Stimulated activated CD4-positive, alpha-beta T cell treated with anti-CD3 and anti-CD28 coated beads, TNF-alpha, amount 100 ng/mL, for 24 hours (primary cell): ENCODE measurements around the gene AEN.

Experiments used
- DNase-seq, 3 experiments: peaks; one replicate each; pipeline ENCODE4 v3.0.0-alpha.2; 2020; ENCODE audit warnings: low read depth in 3 of 3

AEN gene

DNA sequence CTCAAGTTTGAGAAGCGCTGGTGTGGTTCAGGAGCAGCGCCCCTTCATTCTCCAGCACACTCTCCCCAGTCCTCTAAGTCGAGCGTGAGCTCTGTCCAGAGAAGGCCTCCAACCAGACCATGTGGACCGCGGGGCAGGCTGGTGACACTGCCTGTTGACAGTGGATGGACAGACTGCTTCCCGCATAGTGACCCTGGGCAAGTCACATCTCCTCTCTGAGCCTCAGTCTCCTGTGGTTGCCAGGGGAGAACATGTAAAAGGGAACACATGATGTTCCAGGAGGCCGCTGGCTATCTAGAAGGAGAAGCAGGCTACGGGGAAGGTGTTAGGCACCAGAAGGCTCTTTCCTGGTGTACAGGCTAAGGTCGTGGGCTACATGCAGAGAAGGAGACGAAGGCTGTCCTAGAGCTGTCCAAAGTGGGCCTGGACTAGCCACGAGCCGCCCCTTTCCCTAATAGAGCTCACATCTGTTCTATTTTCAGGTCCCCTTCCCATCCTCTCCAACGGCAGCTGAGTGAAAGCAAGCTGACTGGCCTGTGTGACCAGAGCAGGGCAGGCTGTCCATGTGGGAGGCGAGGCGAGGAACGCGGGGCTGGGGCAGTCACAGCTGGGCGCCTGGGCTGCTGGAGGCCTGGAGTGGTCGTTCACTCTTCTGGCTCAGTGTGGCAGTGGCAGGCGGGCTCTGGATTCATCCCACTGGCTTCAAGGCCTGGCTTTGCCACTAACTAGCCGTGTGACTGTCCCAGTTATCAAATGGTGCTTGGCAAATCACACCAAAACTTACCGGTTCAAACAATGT, 28.8 kb downstream of the AEN start:
- no peak for DNase-seq

GRCh38 chr15:88650556-88650955, 29.4 kb downstream of the AEN start:
- no peak for DNase-seq

DNA sequence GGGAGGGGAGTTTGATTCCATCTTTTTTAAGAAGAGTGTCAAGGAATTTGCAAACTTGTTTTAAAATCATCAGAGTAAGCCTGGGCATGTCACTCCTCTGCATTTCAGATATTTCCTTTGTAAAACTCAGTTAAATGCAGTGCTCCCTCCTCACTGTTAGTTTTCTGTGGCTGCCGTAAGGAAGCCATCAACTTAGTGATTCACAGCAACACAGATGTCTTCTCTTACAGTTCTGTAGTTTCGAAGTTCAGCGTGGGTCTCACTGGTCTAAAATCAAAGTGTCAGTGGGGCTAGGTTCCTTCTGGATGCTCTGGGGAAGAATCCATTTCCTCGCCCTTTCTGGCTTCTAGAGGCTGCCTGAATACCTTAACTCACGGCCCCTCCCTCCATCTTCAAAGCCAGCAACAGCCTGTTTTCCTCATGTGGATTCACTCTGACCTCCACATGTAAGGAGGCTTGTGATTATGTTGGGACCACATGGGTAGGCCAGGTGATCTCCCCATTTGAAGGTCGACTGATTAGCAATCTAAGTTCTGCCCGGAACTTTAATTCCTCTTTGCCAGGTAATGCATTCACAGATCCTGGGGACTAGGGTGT, 30.1 kb downstream of the AEN start:
- no peak for DNase-seq

DNA sequence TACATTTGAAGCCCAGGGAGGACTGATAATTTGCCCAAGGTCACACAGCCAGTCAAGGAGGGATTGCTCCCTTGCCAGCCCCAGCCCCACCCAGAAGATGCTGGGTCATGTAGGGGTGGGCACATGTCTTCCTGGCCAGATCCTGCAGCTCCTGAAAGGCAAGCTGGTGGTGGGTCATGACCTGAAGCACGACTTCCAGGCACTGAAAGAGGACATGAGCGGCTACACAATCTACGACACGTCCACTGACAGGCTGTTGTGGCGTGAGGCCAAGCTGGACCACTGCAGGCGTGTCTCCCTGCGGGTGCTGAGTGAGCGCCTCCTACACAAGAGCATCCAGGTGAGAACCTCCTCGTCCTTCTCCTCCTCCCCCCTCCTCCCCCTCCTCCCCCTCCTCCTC, 30.8 kb downstream of the AEN start:
- no peak for DNase-seq

- no peak for DNase-seq
These were observed 31.5 kb downstream of the AEN start for GRCh38 chr15:88652456-88653199.

DNA sequence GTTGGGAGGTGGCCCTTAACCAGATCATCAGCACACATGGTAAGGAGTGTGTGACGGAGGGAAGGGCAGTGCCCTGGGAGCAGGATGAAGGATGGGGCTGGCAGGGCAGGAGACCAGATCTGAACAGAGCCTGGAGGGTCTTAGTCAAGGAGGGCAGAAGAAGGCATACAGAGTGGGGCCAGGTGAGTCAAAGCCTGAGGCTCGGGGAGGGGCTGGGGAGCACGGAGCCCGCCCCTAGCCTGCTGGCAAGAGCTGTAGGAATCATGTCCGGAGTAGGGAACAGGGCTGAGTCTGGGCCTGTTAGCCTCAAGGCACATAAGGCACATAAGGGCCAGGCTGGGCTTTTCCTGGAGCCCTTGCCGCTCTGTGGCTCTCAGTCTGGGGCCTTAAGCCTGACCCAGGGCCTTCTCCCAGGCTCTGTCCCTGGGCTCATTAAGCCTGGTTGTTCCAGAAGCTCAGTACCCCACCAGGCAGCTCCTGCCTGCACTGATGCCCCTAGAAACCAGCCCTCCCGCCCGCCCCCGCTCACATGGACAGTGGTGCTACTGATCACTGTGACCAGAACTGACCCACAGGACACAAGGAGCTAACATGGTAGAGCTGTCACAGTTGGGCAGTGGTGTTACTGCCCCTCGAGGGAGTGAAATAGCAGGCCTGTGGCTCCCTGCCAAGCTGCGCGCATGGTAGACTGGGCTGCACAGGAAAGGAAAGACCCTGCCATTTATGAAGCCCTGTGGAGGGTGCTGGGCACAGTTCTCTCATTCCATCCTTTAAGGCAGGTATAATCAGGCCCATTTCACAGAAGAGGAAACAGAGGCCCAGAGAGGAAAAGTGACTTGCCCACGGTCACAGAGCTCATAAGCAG, 32.3 kb downstream of the AEN start:
- no peak for DNase-seq

DNA sequence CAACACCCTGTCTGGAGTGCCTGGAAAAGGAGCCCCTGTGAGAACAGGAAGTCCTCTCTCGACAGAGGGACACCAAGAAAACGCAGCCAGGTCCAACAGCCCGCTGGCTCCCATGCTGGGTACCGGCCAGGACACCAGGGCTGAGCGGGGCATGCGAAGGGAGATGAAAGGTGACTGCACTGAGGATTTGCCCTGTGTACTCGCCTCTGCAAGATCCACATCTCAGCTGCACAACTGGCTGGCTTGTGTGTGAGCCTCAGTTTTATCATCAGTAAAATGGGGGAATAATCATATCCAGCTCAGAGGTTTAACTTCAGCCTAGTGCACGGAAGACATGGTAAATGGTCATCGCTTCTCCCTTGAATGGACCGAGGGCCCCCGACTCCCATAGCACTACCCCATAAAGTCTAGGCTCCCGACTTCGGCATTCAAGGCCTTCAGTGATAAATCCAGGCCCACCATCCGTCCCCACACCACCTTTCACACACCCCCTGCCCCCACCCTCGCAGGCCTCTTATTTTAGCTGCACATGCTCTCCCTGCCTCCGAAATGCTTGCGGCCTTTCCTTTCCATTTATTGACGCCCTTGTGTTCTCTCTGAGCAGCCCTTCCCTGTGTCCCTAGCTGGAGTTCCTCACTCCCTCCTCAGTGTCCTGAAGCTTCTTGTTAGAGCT, 33.4 kb downstream of the AEN start:
- DNase-seq = no peak

GRCh38 chr15:88655103-88655553, 34.0 kb downstream of the AEN start:
- DNase-seq = no peak

DNA sequence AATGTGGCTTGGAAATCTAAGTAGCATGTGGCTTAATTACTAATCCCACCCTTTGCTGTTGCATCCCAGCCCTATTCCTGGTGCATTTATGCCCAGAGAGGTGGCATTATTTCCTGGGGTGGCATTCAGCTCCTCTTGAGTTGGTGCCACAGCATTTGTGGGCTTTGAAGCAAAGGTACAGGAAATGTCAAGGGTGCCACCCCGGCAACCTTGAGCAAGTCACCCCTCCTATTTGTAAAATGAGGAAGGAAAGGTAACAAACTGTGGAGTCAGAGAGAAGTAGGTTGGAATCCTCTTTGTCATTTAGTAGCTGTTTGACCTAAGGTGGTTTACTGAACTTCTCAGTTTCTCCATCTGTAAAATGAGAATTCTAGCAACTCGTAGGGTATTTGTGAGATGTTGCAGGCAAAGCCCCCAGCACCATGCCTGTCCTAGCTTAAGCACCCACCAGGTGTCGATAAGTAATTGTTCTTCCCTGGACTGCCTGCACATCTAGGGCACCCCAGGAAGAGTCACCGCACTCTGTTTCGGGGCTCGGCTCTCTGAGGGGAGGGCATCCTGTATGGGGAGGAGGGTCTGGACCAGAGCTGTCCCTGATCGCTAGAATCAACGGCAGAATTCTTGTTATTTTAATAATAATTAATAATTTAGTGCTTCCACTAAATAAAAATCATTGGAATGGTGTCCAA, 34.8 kb downstream of the AEN start:
- no peak for DNase-seq

GRCh38 chr15:88656760-88657221, 35.7 kb downstream of the AEN start:
- no peak for DNase-seq

DNA sequence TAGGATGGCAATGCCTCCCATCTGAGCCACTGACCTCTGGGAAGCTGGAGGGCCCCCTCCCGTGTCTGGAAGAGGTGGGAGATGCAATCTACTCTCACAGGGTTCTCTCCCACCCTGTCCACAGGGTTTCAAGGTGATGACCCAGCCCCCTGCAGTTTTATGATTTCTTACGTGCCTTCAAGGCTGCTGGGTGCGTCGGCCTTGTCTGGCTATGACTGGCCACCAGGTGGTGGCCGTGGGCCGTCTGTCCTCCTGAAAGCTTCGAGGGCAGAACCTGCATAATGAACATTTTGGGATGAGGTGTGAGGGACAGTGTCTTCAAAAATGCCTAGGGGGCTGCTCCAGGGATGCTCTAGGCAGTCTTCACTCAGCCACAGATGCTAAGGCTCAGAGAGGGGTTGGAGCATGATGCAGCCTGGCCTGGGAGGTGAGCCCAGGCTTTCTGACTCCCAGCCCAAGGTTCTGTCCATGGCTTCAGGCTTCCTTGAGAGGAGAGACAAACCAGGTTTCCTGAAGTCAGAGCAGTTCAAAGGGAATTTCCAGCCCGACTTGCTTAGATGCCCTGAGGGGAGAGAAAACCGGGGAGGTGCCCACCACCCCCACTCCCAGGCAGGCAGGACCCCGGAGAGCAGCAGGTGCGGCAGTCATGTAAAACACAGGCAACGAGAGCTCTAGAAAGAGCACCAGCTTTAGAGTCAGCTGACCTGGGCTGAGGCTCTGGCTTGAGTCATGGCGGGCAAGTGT, 36.4 kb downstream of the AEN start:
- DNase-seq = no peak

DNA sequence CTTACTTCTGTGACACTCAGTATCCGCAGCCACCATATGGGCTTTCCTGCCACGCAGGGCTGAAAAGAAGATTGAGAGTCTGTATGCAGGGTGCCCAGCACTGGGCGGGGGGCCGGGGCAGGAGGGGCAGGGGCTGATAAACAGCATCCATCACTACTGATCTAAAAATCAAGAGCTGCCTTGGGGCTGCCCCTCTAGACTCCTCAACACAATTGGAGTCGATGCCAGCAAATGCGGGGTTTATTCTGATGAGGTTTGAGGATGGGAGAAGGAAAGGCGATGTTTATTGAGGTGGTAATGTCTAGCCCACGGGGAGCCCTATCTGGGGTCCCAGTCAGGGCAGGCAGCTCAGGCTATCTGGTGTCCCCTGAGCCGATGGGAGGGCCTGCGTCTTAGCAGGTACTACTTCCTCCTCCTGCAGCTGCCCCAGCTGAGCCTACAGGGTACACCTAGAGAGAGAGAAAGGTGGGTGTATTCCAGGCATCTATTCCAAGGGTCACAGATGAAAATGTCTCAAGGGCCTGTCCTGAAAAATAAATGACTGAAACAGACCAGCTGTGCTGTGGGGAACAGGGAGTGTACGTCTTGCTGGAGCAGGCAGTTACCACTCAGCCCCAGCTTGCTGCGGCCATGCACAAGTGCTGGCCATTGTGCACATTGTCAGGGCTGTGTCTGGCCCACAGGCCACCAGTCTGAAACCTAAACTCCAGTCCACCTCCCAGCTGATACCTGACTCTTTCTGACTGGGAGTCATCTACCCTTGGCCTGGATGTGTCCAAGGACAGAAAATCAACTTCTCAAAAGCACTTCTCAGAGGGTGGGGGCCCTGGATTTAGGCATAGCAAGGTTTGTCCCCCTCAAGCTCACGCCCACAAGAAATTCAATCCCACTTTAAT, 37.2 kb downstream of the AEN start:
- no peak for DNase-seq

- DNase-seq = no peak
These were observed 38.1 kb downstream of the AEN start for GRCh38 chr15:88658972-88659931.

- no peak for DNase-seq
These were observed 40.0 kb downstream of the AEN start for GRCh38 chr15:88661041-88661700.

DNA sequence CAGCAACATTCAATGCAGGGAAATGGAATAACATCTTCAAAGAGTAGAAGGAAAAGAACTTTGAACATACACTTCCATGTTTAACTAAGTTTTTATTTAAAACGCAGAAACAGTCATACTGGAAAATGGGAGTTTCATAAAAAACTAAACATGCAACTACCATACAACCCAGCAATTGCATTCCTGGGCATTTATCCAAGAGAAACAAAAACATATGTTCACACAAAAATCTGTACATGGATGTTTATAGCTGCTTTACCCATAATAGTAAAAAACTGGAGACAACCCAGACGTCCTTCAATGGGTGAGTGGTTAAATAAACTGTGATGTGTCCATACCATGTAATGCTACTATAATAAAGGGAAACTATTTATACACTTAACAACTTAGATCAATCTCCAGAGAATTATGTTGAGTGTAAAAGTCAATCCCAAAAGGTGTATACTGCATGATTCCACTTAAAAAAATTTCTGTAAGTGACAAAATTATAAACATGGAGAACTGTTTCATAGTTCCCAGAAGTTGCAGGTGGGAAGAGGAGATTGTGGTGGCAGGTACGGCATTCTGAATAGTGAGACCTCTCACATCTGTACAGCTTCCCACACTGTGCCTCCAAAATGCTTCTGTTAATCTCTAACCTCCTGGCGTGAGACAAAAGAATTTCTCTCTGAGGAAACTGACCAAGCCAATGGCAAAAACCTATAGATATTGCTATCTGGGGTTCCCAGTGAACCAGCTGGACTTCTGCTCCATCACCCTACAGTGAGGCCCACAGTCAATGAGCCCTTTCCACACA, 40.8 kb downstream of the AEN start:
- DNase-seq = no peak

- no peak for DNase-seq
These were observed 42.0 kb downstream of the AEN start for GRCh38 chr15:88663141-88663621.
